ENCODE data around the gene TMEM132A.

Gene TMEM132A

DNA sequence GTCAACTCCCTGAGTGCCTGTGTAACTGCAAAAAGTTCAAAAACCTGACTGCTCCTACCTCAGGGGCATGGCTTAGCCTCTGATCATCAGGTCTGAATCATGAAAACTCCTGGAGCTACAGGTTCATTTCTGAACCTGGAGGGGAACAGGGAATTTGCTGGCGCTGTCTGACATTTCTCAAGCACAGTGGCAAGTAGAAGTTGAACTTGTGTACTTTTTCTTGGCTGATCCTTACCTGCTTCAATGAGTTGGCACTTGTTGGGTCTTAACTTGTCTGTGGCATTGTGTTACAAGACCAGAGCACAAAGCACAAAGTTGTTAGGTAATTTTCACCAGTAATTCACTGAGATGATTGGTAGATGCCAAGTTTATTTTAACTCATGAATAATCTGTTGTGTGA, 7.0 kb upstream of the TMEM132A start:
- DNase-seq (ENCODE audit: low spot score), result no peak
- TF ChIP-seq, protein P1, sequence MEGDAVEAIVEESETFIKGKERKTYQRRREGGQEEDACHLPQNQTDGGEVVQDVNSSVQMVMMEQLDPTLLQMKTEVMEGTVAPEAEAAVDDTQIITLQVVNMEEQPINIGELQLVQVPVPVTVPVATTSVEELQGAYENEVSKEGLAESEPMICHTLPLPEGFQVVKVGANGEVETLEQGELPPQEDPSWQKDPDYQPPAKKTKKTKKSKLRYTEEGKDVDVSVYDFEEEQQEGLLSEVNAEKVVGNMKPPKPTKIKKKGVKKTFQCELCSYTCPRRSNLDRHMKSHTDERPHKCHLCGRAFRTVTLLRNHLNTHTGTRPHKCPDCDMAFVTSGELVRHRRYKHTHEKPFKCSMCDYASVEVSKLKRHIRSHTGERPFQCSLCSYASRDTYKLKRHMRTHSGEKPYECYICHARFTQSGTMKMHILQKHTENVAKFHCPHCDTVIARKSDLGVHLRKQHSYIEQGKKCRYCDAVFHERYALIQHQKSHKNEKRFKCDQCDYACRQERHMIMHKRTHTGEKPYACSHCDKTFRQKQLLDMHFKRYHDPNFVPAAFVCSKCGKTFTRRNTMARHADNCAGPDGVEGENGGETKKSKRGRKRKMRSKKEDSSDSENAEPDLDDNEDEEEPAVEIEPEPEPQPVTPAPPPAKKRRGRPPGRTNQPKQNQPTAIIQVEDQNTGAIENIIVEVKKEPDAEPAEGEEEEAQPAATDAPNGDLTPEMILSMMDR (IDR thresholded peaks at IDR 0.05), result no peak
- Histone ChIP-seq H3K27ac (no peak overlapping the region), H3K4me3 (no peak overlapping the region)

DNA sequence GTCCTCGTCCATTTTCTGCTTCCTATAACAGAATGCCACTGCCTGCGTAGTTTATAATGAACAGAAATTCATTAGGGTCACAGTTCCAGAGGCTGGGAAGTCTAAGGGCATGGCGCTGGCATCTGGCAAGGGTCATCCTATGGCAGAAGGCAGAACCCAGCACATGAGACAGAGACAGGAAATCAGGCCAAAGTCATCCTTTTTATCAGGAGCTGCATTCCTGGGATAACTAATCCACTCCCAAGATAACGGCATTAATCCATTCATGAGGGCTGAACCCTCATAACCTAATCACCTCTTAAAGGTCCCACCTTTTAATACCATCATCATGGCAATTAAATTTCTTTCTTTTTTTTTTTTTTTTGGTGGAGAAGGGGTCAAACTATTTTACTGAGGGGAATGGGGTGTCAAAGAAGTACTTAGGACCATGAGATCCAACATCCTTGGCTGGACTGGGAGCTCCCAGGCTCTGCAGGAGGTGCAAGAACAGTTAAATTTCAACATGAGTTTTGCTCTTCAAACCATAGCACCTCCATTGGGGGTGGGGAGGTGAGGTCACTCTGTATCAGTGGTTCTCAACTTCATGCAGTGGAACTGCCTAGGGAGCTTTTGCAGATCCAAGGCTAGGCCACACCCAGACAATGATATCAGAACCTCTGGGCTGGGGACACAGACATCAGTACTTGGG, 5.9 kb upstream of the TMEM132A start:
- TF ChIP-seq, protein P1 (IDR thresholded peaks at IDR 0.05), result no peak
- DNase-seq (ENCODE audit: low spot score), result no peak
- H3K27ac ChIP-seq, result no peak overlapping the region
- no peak overlapping the region for H3K4me3 ChIP-seq

DNA sequence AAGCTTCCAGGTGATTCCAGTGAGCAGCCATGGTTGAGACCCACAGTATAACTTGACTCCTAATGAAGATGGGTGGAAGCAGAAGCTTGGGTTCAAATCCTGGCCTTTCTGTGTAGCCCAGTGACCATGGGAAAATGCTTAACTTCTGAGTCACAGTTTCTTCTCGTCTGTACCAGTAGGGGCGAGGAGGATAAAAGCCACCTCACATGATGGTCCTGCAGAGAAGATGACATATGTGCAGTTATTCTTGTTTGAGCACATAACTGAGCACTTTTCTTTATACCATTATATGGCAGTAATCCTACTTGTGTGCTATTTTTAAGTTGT, 5.4 kb upstream of the TMEM132A start:
- DNase-seq (ENCODE audit: low spot score), result no peak
- Histone ChIP-seq H3K4me3 (no peak overlapping the region), H3K27ac (no peak overlapping the region)
- TF ChIP-seq, protein P1 (IDR thresholded peaks at IDR 0.05), result no peak

DNA sequence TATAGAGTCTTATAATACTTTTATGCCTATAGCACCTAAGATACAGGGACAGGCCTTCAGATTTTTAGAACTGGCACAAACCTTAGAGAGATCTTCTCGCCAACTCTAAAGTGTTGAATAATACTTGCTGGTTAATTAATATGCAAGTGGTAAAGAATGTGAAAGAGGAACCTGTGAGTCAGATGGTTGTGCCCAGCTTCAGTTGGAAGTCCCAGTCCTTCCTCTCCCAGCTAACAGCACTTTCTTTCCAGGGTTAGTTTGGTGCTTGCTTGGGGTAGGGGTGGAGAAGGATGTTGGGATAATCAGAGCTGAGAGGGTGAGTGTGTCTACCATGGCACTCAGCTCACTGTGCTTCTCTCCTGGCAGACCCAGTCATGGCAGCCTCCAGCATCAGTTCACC, 4.9 kb upstream of the TMEM132A start:
- TF ChIP-seq, protein P1 (IDR thresholded peaks at IDR 0.05), result no peak
- H3K4me3 ChIP-seq, result no peak overlapping the region
- DNase-seq (ENCODE audit: low spot score), result no peak
- H3K27ac ChIP-seq, result no peak overlapping the region

DNA sequence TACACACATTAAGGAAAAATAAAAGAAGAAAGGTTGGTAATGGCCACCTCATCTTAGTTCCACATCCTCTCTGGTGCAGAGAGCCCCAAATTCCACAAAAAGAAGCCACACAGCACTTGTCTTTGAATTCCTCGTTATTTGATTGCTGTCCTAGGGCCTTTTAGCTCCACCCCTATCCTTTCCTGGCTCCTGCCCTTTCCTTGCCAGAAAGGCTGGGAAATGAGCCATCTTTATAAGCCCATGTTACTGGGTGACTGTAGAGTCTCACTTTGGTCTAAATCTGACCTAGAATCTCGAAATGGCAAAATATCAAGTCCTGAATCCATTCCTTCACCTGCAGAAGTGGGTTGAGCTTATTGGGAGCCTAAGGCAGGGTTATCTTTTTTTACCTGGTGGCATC, 4.3 kb upstream of the TMEM132A start:
- H3K4me3 ChIP-seq, result no peak overlapping the region
- no peak for DNase-seq (ENCODE audit: low spot score)
- no peak overlapping the region for H3K27ac ChIP-seq
- TF ChIP-seq, protein P1 (IDR thresholded peaks at IDR 0.05), result no peak

DNA sequence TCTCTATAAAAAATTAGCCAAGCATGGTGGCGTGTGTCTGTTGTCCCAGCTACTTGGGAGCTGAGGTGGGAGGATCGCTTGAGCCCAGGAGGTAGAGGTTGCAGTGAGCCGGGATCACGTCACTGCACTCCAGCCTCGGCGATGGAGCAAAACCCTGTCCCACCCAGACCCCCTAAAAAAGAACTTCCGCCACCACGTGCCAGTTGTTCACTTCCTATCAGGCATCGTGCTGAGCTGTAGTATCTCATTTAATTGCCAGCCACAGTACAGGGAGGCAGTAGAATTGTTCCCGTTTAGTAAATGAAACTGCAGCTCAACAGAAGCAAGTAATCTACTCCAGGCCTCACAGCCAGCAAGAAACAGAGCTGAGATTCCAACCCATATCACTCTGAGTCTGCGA, 3.0 kb upstream of the TMEM132A start:
- Histone ChIP-seq H3K4me3 (no peak overlapping the region), H3K27ac (no peak overlapping the region)
- DNase-seq (ENCODE audit: low spot score), result no peak
- TF ChIP-seq, protein P1 (IDR thresholded peaks at IDR 0.05), result no peak

DNA sequence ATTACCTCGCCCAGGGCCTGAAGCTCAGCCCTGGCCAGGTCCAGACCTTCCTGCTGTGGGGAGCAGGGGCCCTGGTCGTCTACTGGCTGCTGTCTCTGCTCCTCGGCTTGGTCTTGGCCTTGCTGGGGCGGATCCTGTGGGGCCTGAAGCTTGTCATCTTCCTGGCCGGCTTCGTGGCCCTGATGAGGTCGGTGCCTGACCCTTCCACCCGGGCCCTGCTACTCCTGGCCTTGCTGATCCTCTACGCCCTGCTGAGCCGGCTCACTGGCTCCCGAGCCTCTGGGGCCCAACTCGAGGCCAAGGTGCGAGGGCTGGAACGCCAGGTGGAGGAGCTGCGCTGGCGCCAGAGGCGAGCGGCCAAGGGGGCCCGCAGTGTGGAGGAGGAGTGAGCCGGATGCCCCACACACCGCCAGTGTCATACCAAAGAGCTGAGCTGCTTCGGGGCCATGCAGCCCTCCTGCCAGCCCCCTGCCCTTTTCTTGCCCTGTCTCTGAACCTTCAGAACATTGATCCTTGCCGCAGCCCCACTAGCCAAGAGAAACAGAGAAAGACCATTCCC, 2.4 kb upstream of the TMEM132A start:
- DNase-seq (ENCODE audit: low spot score), result no peak
- no peak overlapping the region for H3K4me3 ChIP-seq
- H3K27ac ChIP-seq, result no peak overlapping the region
- TF ChIP-seq, protein P1 (IDR thresholded peaks at IDR 0.05), result no peak
